Panc1 (cell line): ENCODE data around the gene CENPE. TPM values are rescaled to one million over a fixed set of nuclear protein-coding genes. Genes with fewer than 3 reads are reported as not detected.

Experiments
- ATAC-seq: fragments of 200-7000 bp; cut with Tn5 transposase; 2 replicates; pipeline ENCODE4 v1.9.1; 2020; ENCODE audit warnings: mild to moderate bottlenecking, moderate library complexity
- BruUV-seq: library from RNA; stranded (reverse); fragments of 400-500 nt; replicated peaks from 2 replicates; lab custom pipeline; 2021; lab: Mats Ljungman, UMichigan
- CTCF ChIA-PET: fragments of 300-600 bp; sonication (Branson Sonifier 250); formaldehyde crosslinking; loops from one replicate; lab custom pipeline; 2022; ENCODE audit warnings: antibody characterized with exemption; lab: Charles Lee
- POLR2A ChIA-PET: fragments of 300-600 bp; sonication (Branson Sonifier 250); formaldehyde crosslinking; loops from one replicate; lab custom pipeline; 2022; ENCODE audit warnings: antibody characterized with exemption; lab: Charles Lee
- DNase-seq: peaks from one replicate; pipeline ENCODE4 v3.0.0-alpha.2; 2010; ENCODE audit warnings: low read depth, low spot score
- H3K27ac ChIP-seq: 2 replicates; pipeline ENCODE4 v1.5.1; 2011; ENCODE audit warnings: mild to moderate bottlenecking, low read length, inconsistent platforms
- H3K27me3 ChIP-seq: fragments of 200-500 bp; sonication (Bioruptor generic); 2 replicates; pipeline ENCODE4 v1.6.0; 2014; ENCODE audit warnings: low read length, inconsistent platforms; ENCODE audit not compliant: control insufficient read depth, insufficient read depth
- H3K36me3 ChIP-seq: fragments of 200-500 bp; sonication (Bioruptor generic); 2 replicates; pipeline ENCODE4 v1.5.1; 2014; ENCODE audit warnings: inconsistent platforms, mild to moderate bottlenecking, low read length, moderate library complexity; ENCODE audit not compliant: control insufficient read depth, insufficient read depth
- H3K4me1 ChIP-seq: 2 replicates; pipeline ENCODE4 v1.5.1; 2011; ENCODE audit warnings: inconsistent platforms, mild to moderate bottlenecking, low read length, moderate library complexity; ENCODE audit not compliant: control insufficient read depth, insufficient read depth
- H3K4me3 ChIP-seq, 2 experiments: 2 replicates each; pipeline ENCODE4 v1.5.1; 2011 to 2012; ENCODE audit warnings: low read depth in 2 of 2, low read length in 2 of 2, mild to moderate bottlenecking in 2 of 2, inconsistent platforms in 1 of 2, moderate library complexity in 1 of 2
- H3K9me3 ChIP-seq: fragments of 200-500 bp; sonication (Bioruptor generic); 2 replicates; pipeline ENCODE4 v1.5.1; 2014; ENCODE audit warnings: low read depth, mild to moderate bottlenecking, inconsistent platforms, low read length, moderate library complexity; ENCODE audit not compliant: control insufficient read depth, insufficient read depth
- CTCF ChIP-seq: fragments of 450-650 bp; IDR thresholded peaks from 2 replicates; pipeline ENCODE4 v1.5.1; 2017; ENCODE audit warnings: mild to moderate bottlenecking
- POLR2AphosphoS5 ChIP-seq: IDR thresholded peaks from 2 replicates; pipeline ENCODE4 v1.6.1; 2012; ENCODE audit warnings: mild to moderate bottlenecking, low read depth, low read length, moderate library complexity
- SIN3A ChIP-seq: IDR thresholded peaks from 2 replicates; pipeline ENCODE4 v1.6.1; 2012; ENCODE audit warnings: low read depth, mild to moderate bottlenecking, low read length, moderate library complexity, borderline replicate concordance; ENCODE audit not compliant: insufficient read depth
- TCF7L2 ChIP-seq: IDR thresholded peaks from 2 replicates; pipeline ENCODE4 v1.6.1; 2011; ENCODE audit warnings: mild to moderate bottlenecking, low read depth, low read length, inconsistent platforms
- in situ Hi-C: cut with HindIII; loops from 2 replicates; pipeline ENCODE4 v1.10.0; 2016; ENCODE audit warnings: low sequenced_read_pairs, low pct_unique_long_range_greater_than_20kb
- intact Hi-C: fragments of 100-400 bp; cut with micrococcal nuclease; formaldehyde crosslinking; loops from one replicate; pipeline ENCODE4 v1.10.0; 2022; ENCODE audit not compliant: unreplicated experiment
- total RNA-seq: library from RNA; stranded (reverse); gene quantifications from one replicate; pipeline ENCODE4 v1.2.1, GENCODE V29; 2021; ENCODE audit not compliant: unreplicated experiment
- TF ChIP-seq, protein P1 (sequence below), 2 experiments: IDR thresholded peaks; 2 replicates each; pipeline ENCODE4 v1.6.1; 2011 to 2012; ENCODE audit warnings: low read depth in 2 of 2, control low read depth in 1 of 2, low read length in 1 of 2, mild to moderate bottlenecking in 1 of 2, moderate library complexity in 1 of 2; ENCODE audit not compliant: insufficient read depth in 1 of 2

CENPE gene
- total RNA-seq, 1 experiment from 2014 or later, result 25.2 TPM

DNA sequence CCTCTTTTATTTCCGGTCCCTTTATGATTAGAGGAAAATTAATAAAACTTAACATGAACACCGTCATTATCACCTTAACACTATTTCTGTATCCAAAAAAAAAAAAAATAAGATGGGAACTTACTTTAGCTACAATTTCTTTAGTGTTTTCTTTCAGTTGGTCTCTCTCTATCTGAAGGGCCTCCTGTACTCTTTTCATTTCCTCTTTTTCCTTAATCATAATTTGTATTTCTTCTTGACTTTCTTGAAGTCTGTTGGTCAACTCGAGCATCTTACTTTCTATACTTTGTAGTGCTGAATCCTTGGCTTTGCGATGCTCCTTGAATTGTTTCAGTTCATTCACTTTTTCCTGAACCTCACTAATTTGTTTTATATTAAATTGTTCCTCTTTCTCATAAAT, 53.2 kb downstream of the CENPE start:
- H3K36me3 ChIP-seq, result peaks cover 24% of the 10 kb centered on the region
- CTCF ChIA-PET, result no interaction called here

GRCh38 chr4:103137446-103137827, 60.7 kb downstream of the CENPE start:
- POLR2A ChIA-PET, result no interaction called here
- peak; percentile 70 for ATAC-seq

More for the DNA sequence above, 53.2 kb downstream of the CENPE start:
- no peak for TF ChIP-seq POLR2AphosphoS5
- intact Hi-C loops (no loop called here), in situ Hi-C loops (no loop called here)
- H3K27me3 ChIP-seq, result no peaks in the 10 kb centered on the region
- POLR2A ChIA-PET, result no interaction called here
- H3K4me3 ChIP-seq, result no peak overlapping the region
- ATAC-seq (no peak), DNase-seq (no peak)
- no peaks in the 10 kb centered on the region for H3K4me1 ChIP-seq
- BruUV-seq, result no TSS peak
- H3K27ac ChIP-seq, result no peak overlapping the region
- no peaks in the 10 kb centered on the region for H3K9me3 ChIP-seq

More at GRCh38 chr4:103137446-103137827, 60.7 kb downstream of the CENPE start:
- no peaks in the 10 kb centered on the region for H3K9me3 ChIP-seq
- no peak overlapping the region for H3K4me3 ChIP-seq
- H3K4me1 ChIP-seq, result no peaks in the 10 kb centered on the region
- CTCF ChIA-PET, result no interaction called here
- H3K36me3 ChIP-seq, result peaks cover 31% of the 10 kb centered on the region
- in situ Hi-C loops, result no loop called here
- BruUV-seq, result no TSS peak
- H3K27me3 ChIP-seq, result no peaks in the 10 kb centered on the region
- H3K27ac ChIP-seq, result no peak overlapping the region
- TF ChIP-seq SIN3A (no peak), CTCF (no peak), POLR2AphosphoS5 (no peak), TCF7L2 (no peak)
- TF ChIP-seq, protein P1, sequence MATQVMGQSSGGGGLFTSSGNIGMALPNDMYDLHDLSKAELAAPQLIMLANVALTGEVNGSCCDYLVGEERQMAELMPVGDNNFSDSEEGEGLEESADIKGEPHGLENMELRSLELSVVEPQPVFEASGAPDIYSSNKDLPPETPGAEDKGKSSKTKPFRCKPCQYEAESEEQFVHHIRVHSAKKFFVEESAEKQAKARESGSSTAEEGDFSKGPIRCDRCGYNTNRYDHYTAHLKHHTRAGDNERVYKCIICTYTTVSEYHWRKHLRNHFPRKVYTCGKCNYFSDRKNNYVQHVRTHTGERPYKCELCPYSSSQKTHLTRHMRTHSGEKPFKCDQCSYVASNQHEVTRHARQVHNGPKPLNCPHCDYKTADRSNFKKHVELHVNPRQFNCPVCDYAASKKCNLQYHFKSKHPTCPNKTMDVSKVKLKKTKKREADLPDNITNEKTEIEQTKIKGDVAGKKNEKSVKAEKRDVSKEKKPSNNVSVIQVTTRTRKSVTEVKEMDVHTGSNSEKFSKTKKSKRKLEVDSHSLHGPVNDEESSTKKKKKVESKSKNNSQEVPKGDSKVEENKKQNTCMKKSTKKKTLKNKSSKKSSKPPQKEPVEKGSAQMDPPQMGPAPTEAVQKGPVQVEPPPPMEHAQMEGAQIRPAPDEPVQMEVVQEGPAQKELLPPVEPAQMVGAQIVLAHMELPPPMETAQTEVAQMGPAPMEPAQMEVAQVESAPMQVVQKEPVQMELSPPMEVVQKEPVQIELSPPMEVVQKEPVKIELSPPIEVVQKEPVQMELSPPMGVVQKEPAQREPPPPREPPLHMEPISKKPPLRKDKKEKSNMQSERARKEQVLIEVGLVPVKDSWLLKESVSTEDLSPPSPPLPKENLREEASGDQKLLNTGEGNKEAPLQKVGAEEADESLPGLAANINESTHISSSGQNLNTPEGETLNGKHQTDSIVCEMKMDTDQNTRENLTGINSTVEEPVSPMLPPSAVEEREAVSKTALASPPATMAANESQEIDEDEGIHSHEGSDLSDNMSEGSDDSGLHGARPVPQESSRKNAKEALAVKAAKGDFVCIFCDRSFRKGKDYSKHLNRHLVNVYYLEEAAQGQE (IDR thresholded peaks at IDR 0.05; ENCODE audit: insufficient read depth in 1 of 2, low read depth in 2 of 2, low read length in 1 of 2), result no peak
- no peak for DNase-seq
- intact Hi-C loops, result no loop called here
